ENCODE data around the gene EHBP1L1. TPM values are rescaled to one million over a fixed set of nuclear protein-coding genes. Genes with fewer than 3 reads are reported as not detected.
"Not testable (repeated sequence)": the region's sequence is repeated elsewhere in the genome, so short reads cannot be mapped to it uniquely, and the experiment has no call there.

The EHBP1L1 gene
- total RNA-seq, 4 donors from 2014 or later: 186 to 472 (median 293) TPM

DNA sequence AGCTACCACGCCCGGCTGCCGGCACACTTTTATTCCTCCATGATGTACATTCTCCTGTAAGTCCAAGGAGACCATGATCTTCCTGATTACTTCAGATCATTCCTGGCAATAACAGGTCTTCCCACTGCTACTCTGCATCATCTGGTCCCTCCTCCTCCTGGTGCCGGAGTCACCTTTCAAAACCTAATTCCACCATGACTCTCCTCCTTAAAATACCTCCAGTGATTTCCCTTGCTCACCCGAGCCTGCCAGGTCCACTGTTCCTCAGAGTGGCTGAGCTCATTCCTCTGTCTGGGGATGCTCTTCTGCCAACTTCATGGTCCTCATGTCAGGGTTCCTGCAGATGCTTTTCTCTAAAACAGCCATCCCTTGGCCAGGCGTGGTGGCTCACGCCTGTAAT is 13.8 kb upstream of the EHBP1L1 start:
- no peak overlapping the region for H3K27ac ChIP-seq (replicated peaks in 1 of 4)
- WGBS: 86% methylated on average over 7 of the region's 7 CpGs
- peaks cover 36 to 52% (median 40%) of the 10 kb centered on the region in 4 donors for H3K4me1 ChIP-seq

DNA sequence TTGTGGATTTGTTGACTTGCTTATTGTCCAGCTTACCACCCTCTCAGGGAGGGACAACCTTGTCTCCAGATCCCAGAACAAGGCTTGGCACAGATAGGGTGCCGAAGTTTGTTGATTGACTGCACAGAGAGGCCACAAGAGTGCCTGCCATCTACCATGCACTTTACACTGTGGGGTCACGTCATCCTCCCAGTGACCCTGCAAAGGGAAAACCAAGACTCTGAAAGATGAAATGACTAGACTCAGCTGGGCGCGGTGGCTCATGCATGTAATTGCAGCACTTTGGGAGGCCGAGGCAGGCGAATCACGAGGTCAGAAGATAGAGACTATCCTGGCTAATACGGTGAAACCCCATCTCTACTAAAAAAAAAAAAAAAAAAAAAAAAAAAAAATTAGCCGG is 13.1 kb upstream of the EHBP1L1 start:
- DNase-seq (ENCODE audit: extremely low spot score): no peak
- 82% methylated on average over 9 of the region's 9 CpGs for WGBS
- Histone ChIP-seq H3K9me3 (no peaks in the 10 kb centered on the region), H3K4me1 (peaks cover 30 to 52% (median 38%) of the 10 kb centered on the region in 4 donors), H3K27me3 (no peaks in the 10 kb centered on the region), H3K27ac (replicated peaks in 1 of 4) (peak overlapping the region in 1 of 4 donors; percentile 23), H3K36me3 (peaks cover 0 to 2% (median 0%) of the 10 kb centered on the region in 4 donors), H3K4me3 (no peak overlapping the region)
- intact Hi-C loops (cut with DNase I): no loop called here
- TF ChIP-seq, protein P1, sequence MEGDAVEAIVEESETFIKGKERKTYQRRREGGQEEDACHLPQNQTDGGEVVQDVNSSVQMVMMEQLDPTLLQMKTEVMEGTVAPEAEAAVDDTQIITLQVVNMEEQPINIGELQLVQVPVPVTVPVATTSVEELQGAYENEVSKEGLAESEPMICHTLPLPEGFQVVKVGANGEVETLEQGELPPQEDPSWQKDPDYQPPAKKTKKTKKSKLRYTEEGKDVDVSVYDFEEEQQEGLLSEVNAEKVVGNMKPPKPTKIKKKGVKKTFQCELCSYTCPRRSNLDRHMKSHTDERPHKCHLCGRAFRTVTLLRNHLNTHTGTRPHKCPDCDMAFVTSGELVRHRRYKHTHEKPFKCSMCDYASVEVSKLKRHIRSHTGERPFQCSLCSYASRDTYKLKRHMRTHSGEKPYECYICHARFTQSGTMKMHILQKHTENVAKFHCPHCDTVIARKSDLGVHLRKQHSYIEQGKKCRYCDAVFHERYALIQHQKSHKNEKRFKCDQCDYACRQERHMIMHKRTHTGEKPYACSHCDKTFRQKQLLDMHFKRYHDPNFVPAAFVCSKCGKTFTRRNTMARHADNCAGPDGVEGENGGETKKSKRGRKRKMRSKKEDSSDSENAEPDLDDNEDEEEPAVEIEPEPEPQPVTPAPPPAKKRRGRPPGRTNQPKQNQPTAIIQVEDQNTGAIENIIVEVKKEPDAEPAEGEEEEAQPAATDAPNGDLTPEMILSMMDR (IDR thresholded peaks at IDR 0.05): no peak
- no peak for TF ChIP-seq POLR2A (IDR thresholded peaks at IDR 0.05; ENCODE audit: low read depth)
- no peak for TF ChIP-seq EP300 (IDR thresholded peaks at IDR 0.05)
- TF ChIP-seq POLR2AphosphoS5 (IDR thresholded peaks at IDR 0.05): no peak

More for the DNA sequence above, 13.8 kb upstream of the EHBP1L1 start:
- no peak for DNase-seq (ENCODE audit: extremely low spot score)
- intact Hi-C loops (cut with DNase I): no loop called here
- H3K9me3 ChIP-seq: no peaks in the 10 kb centered on the region
- TF ChIP-seq EP300 (IDR thresholded peaks at IDR 0.05) (no peak), POLR2A (IDR thresholded peaks at IDR 0.05; ENCODE audit: low read depth) (no peak), POLR2AphosphoS5 (IDR thresholded peaks at IDR 0.05) (no peak)
- TF ChIP-seq, protein P1 (IDR thresholded peaks at IDR 0.05): no peak
- no peak overlapping the region for H3K4me3 ChIP-seq
- peaks cover 0 to 2% (median 0%) of the 10 kb centered on the region in 4 donors for H3K36me3 ChIP-seq
- H3K27me3 ChIP-seq: no peaks in the 10 kb centered on the region

DNA sequence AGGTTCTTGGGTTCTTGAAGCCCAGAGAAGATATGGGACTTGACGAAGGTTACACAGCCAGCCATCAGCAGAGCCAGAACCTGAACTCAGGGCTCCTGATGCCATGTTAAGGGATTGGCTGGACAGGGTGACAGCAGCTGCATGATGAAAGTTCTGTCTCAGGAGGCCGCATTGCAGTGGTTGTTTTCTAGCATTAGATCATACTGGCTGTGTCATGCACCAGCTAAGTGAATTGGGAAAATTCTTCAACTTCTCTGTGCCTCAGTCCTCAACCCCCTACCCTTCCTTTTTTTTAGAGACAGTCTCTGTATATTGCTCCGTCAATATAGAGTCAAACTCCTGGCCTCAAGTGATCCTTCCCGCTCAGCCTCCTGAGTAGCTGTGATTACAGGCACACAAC is 12.3 kb upstream of the EHBP1L1 start:
- 86% methylated on average over 4 of the region's 4 CpGs for WGBS
- intact Hi-C loops (cut with DNase I): no loop called here
- H3K27ac ChIP-seq (replicated peaks in 1 of 4): peak overlapping the region in 2 of 4 donors; percentile 7 to 23

DNA sequence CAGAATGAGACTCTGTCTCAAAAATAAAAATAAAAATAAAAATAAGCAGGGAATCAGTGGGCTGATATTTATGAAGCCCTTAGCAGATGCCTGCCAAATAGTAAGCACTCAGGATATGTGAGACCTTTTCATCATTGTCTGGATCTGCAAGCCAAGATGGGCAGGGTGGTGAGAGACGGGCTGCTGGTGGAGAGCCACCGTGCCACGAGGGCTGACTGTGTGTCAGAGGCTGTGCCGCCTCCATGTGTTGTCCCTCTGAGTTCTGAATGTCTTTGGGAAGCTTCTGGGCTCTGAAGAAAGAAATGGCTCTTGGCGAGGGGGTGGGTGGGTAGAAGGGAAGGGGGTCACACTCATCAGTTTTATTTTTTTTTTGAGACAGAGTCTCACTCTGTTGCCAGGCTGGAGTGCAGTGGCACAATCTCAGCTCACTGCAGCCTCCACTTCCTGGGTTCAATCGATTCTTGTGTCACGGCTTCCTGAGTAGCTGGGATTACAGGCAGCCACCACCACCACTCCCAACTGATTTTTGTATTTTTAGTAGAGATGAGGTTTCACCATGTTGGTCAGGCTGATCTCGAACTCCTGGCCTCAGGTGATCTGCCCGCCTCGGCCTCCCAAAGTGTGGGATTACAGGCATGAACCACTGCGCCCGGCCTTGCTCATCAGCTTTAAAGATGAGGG is 10.8 kb upstream of the EHBP1L1 start:
- H3K27ac ChIP-seq (replicated peaks in 1 of 4): peak overlapping the region; percentile 20 to 96 (median 32)
- H3K9me3 ChIP-seq; H3K36me3 ChIP-seq; DNase-seq (ENCODE audit: extremely low spot score); H3K27me3 ChIP-seq; H3K4me3 ChIP-seq; intact Hi-C loops (cut with DNase I): not testable (repeated sequence)
- peaks cover 33 to 50% (median 40%) of the 10 kb centered on the region in 4 donors for H3K4me1 ChIP-seq
- WGBS: 84% methylated on average over 11 of the region's 12 CpGs

More for the DNA sequence above, 12.3 kb upstream of the EHBP1L1 start:
- H3K4me1 ChIP-seq: peaks cover 35 to 54% (median 43%) of the 10 kb centered on the region in 4 donors
- no peaks in the 10 kb centered on the region for H3K9me3 ChIP-seq
- no peak overlapping the region for H3K4me3 ChIP-seq
- TF ChIP-seq EP300 (IDR thresholded peaks at IDR 0.05) (no peak), POLR2A (IDR thresholded peaks at IDR 0.05; ENCODE audit: low read depth) (no peak), POLR2AphosphoS5 (IDR thresholded peaks at IDR 0.05) (no peak)
- TF ChIP-seq, protein P1 (IDR thresholded peaks at IDR 0.05): no peak
- no peaks in the 10 kb centered on the region for H3K27me3 ChIP-seq
- no peak for DNase-seq (ENCODE audit: extremely low spot score)
- peaks cover 0 to 2% (median 0%) of the 10 kb centered on the region in 4 donors for H3K36me3 ChIP-seq

DNA sequence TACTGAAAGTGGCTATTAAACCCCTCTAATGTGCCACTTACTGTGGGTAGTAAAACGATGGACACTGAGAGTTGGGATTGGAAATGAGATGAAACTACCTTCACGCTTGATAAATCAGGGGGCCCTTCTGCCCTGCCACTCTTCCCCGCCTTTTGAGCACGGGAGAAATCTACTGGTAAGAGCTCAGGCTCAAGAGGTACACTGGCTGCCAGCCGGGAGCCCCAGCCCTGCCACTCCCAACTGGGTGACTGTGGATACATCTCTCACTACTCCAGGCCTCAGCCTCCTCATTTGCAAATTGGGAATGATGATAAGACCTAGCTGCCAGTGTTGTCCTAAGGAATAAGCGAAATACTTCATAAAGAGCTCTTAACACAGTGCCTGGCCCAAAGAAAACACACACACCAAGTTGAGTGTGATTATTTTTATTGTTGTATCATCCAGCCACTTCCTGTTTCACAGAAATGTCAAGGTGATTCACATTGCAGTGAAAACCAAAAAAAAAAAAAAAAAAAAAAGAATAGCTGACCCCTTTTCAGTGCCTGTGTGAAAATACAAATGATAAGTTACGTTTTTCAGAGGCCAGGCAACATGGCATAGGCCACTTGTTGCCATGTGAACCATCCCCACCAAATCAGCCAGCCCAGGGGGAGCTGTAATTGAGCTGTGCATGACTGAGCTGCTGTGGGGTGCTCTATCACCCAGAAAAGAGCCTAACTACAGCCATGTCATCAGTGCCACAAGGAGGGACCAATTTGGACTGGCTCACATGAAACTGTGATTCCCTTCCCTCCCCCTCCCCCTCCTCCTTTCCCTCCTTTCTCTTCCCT is 10.0 kb upstream of the EHBP1L1 start:
- intact Hi-C loops (cut with DNase I): no loop called here
- DNase-seq (ENCODE audit: extremely low spot score): no peak
- 88% methylated on average over 7 of the region's 7 CpGs for WGBS
- peaks cover 0 to 2% (median 0%) of the 10 kb centered on the region in 4 donors for H3K36me3 ChIP-seq
- TF ChIP-seq, protein P1 (IDR thresholded peaks at IDR 0.05): no peak
- TF ChIP-seq POLR2AphosphoS5 (IDR thresholded peaks at IDR 0.05) (no peak), POLR2A (IDR thresholded peaks at IDR 0.05; ENCODE audit: low read depth) (no peak), EP300 (IDR thresholded peaks at IDR 0.05) (no peak)
- H3K4me3 ChIP-seq: no peak overlapping the region
- H3K9me3 ChIP-seq: no peaks in the 10 kb centered on the region
- peaks cover 28 to 46% (median 36%) of the 10 kb centered on the region in 4 donors for H3K4me1 ChIP-seq
- H3K27me3 ChIP-seq: no peaks in the 10 kb centered on the region
- peak overlapping the region; percentile 20 to 96 (median 31) for H3K27ac ChIP-seq (replicated peaks in 1 of 4)
